DOHH2 (cell line): ENCODE results near the gene AP1B1.
A peak's percentile ranks its signal among the peaks of the same experiment; 100 is the strongest.

Experiments
- H3F3A ChIP-seq: fragments of 200-600 bp; sonication (generic), shearing (Covaris generic); 2 replicates; pipeline ENCODE4 v1.6.0; 2016; ENCODE audit warnings: antibody characterized with exemption, mild to moderate bottlenecking; ENCODE audit not compliant: control insufficient read depth, insufficient read depth
- H3K27ac ChIP-seq: fragments of 200-600 bp; sonication (generic); 2 replicates; pipeline ENCODE4 v1.5.1; 2014; ENCODE audit warnings: low read depth, mild to moderate bottlenecking, low read length, moderate library complexity
- H3K27me3 ChIP-seq: fragments of 200-600 bp; sonication (generic); 2 replicates; pipeline ENCODE4 v1.6.1; 2014; ENCODE audit warnings: mild to moderate bottlenecking, low read length, mixed read lengths; ENCODE audit not compliant: control insufficient read depth
- H3K36me3 ChIP-seq: fragments of 200-600 bp; sonication (generic); 2 replicates; pipeline ENCODE4 v1.6.1; 2014; ENCODE audit warnings: mild to moderate bottlenecking, low read length, moderate library complexity, mixed read lengths; ENCODE audit not compliant: control insufficient read depth
- H3K4me1 ChIP-seq: fragments of 200-600 bp; sonication (generic); 2 replicates; pipeline ENCODE4 v1.6.1; 2014; ENCODE audit warnings: mild to moderate bottlenecking, low read length, mixed read lengths; ENCODE audit not compliant: control insufficient read depth
- H3K4me2 ChIP-seq: fragments of 200-600 bp; sonication (generic); 2 replicates; pipeline ENCODE4 v1.6.0; 2014; ENCODE audit warnings: mild to moderate bottlenecking, low read length, moderate library complexity
- H3K4me3 ChIP-seq: fragments of 200-600 bp; sonication (generic); 2 replicates; pipeline ENCODE4 v1.5.1; 2014; ENCODE audit warnings: mild to moderate bottlenecking, low read length, mixed read lengths
- H3K79me2 ChIP-seq: fragments of 200-600 bp; sonication (generic); 2 replicates; pipeline ENCODE4 v1.6.1; 2014; ENCODE audit warnings: mild to moderate bottlenecking, low read length, mixed read lengths; ENCODE audit not compliant: control insufficient read depth
- H3K9me2 ChIP-seq: fragments of 200-600 bp; sonication (generic); replicated peaks from 2 replicates; pipeline ENCODE4 v1.6.1; 2014; ENCODE audit warnings: mild to moderate bottlenecking, low read length, mixed read lengths; ENCODE audit not compliant: control insufficient read depth
- H3K9me3 ChIP-seq: fragments of 200-600 bp; sonication (generic); 2 replicates; pipeline ENCODE4 v1.6.1; 2014; ENCODE audit warnings: antibody characterized with exemption, low read length, mixed read lengths; ENCODE audit not compliant: control insufficient read depth, insufficient read depth
- H4K20me1 ChIP-seq: fragments of 200-600 bp; sonication (generic); 2 replicates; pipeline ENCODE4 v1.6.0; 2014; ENCODE audit warnings: low read depth, mild to moderate bottlenecking, antibody characterized with exemption, low read length, moderate library complexity; ENCODE audit not compliant: control insufficient read depth, insufficient read depth
- CTCF ChIP-seq: fragments of 200-600 bp; sonication (generic); IDR thresholded peaks from one replicate; pipeline ENCODE4 v1.5.1; 2014; ENCODE audit warnings: antibody characterized with exemption, mild to moderate bottlenecking, low read depth, low read length; ENCODE audit not compliant: poor library complexity, severe bottlenecking
- EZH2phosphoT487 ChIP-seq: fragments of 200-600 bp; sonication (generic); IDR thresholded peaks from 2 replicates; pipeline ENCODE4 v1.6.1; 2017; ENCODE audit warnings: borderline replicate concordance, mild to moderate bottlenecking, antibody characterized with exemption, low read length, moderate library complexity, mixed read lengths

AP1B1 gene

GRCh38 chr22:29396126-29396525 is 7.8 kb upstream of the AP1B1 start:
- H3K4me3 ChIP-seq: no peak overlapping the region
- no peaks in the 10 kb centered on the region for H3K79me2 ChIP-seq
- H3K4me1 ChIP-seq: peaks cover 12% of the 10 kb centered on the region
- H4K20me1 ChIP-seq: no peaks in the 10 kb centered on the region
- no peaks in the 10 kb centered on the region for H3K36me3 ChIP-seq
- TF ChIP-seq EZH2phosphoT487: no peak
- TF ChIP-seq CTCF: no peak
- peaks cover 26% of the 10 kb centered on the region for H3K27me3 ChIP-seq
- H3K4me2 ChIP-seq: no peak overlapping the region
- no peaks in the 10 kb centered on the region for H3F3A ChIP-seq
- H3K9me2 ChIP-seq: no peaks in the 10 kb centered on the region
- no peaks in the 10 kb centered on the region for H3K9me3 ChIP-seq
- H3K27ac ChIP-seq: no peak overlapping the region

- no peak overlapping the region for H3K27ac ChIP-seq
- H3K4me3 ChIP-seq: no peak overlapping the region
- H3K36me3 ChIP-seq: no peaks in the 10 kb centered on the region
- no peak for TF ChIP-seq EZH2phosphoT487
- peak; percentile 94 for TF ChIP-seq CTCF
- no peaks in the 10 kb centered on the region for H3K9me3 ChIP-seq
- H3K4me1 ChIP-seq: peaks cover 12% of the 10 kb centered on the region
- H3K4me2 ChIP-seq: no peak overlapping the region
- no peaks in the 10 kb centered on the region for H3K9me2 ChIP-seq
- H3K27me3 ChIP-seq: peaks cover 21% of the 10 kb centered on the region
- no peaks in the 10 kb centered on the region for H3F3A ChIP-seq
- no peaks in the 10 kb centered on the region for H4K20me1 ChIP-seq
- H3K79me2 ChIP-seq: no peaks in the 10 kb centered on the region
These were observed 6.7 kb upstream of the AP1B1 start for GRCh38 chr22:29394931-29395581.

- no peak overlapping the region for H3K4me2 ChIP-seq
These were observed 4.7 kb upstream of the AP1B1 start for GRCh38 chr22:29393019-29393608.

More at GRCh38 chr22:29393019-29393608, 4.7 kb upstream of the AP1B1 start:
- H4K20me1 ChIP-seq: no peaks in the 10 kb centered on the region
- no peak overlapping the region for H3K4me3 ChIP-seq
- H3K4me1 ChIP-seq: peaks cover 20% of the 10 kb centered on the region
- no peak overlapping the region for H3K27ac ChIP-seq
- H3K79me2 ChIP-seq: peaks cover 7% of the 10 kb centered on the region
- H3K27me3 ChIP-seq: peaks cover 14% of the 10 kb centered on the region
- no peaks in the 10 kb centered on the region for H3F3A ChIP-seq
- no peaks in the 10 kb centered on the region for H3K9me2 ChIP-seq
- TF ChIP-seq EZH2phosphoT487: no peak
- no peak for TF ChIP-seq CTCF
- H3K36me3 ChIP-seq: peaks cover 2% of the 10 kb centered on the region; the same call in 1 of the 2 replicates
- H3K9me3 ChIP-seq: no peaks in the 10 kb centered on the region
